ENCODE results near the gene ATF7IP. TPM values are rescaled to one million over a fixed set of nuclear protein-coding genes. Genes with fewer than 3 reads are reported as not detected.

ATF7IP gene
- total RNA-seq, 1 experiment from 2014 or later, result 100 TPM

GRCh38 chr12:14395074-14395778, 29.7 kb downstream of the ATF7IP start:
- DNase-seq (ENCODE audit: low spot score), result no peak
- BruUV-seq (replicated peaks), result TSS peak; percentile 33
- H3K27me3 ChIP-seq (replicated peaks; ENCODE audit: insufficient read depth, low read depth, low read length, poor library complexity), result no peaks in the 10 kb centered on the region
- peak overlapping the region; percentile 81 for H3K27ac ChIP-seq (ENCODE audit: low read depth, low read length, poor library complexity, severe bottlenecking)
- H3K4me1 ChIP-seq (ENCODE audit: insufficient read depth, low read length, poor library complexity, severe bottlenecking), result peaks cover 63% of the 10 kb centered on the region
- peaks cover 18% of the 10 kb centered on the region for H3K36me3 ChIP-seq (ENCODE audit: insufficient read depth, low read length, poor library complexity, severe bottlenecking)
- TF ChIP-seq EZH2 (IDR thresholded peaks at IDR 0.05; ENCODE audit: borderline replicate concordance, low read depth, low read length, poor library complexity, severe bottlenecking) (no peak), CTCF (conservative IDR thresholded peaks at IDR 0.05; ENCODE audit: low read depth, low read length) (no peak; the same call in 1 of the 2 replicates)
- H3K9me3 ChIP-seq (ENCODE audit: low read depth, low read length, poor library complexity, severe bottlenecking), result peaks cover 17% of the 10 kb centered on the region
- ChIA-PET CTCF (no interaction called here), POLR2A (ENCODE audit: low non-redundant PET) (interaction anchor here (1.1 to 1.3 kb wide), 2 partner anchors 10 to 11 kb away, joined by 8 read pairs; no protein-coding TSS in a partner anchor)
- intact Hi-C loops (cut with micrococcal nuclease; ENCODE audit: unreplicated experiment), result loop anchor here (2.0 kb wide), 1 partner anchor 138 kb away; no protein-coding TSS in a partner anchor
- peak overlapping the region; percentile 31 for H3K4me3 ChIP-seq (ENCODE audit: low read depth, low read length, poor library complexity, severe bottlenecking)

DNA sequence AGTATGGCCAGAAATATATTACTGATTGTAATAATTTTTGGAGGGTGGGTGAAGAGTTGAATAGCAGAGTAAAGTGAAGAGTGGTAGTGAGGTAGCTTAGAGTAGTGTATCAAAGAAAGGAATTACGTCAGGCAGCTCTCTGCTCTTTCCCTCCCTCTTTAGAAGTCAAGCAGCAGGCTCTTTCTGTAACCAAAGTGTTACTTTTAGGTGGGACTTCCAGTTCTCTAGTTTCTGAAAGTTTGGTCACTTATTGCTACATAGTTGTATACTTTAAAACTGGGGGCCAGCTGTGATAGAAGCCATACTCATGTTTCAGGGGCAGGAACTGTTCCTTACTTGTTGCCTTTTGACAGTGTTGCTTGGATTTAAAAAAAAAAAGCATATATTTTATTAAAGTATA, 30.6 kb downstream of the ATF7IP start:
- no TSS peak for BruUV-seq (replicated peaks)
- ChIA-PET POLR2A (ENCODE audit: low non-redundant PET) (no interaction called here), CTCF (no interaction called here)
- DNase-seq (ENCODE audit: low spot score), result no peak
- intact Hi-C loops (cut with micrococcal nuclease; ENCODE audit: unreplicated experiment), result no loop called here
- TF ChIP-seq CTCF (conservative IDR thresholded peaks at IDR 0.05; ENCODE audit: low read depth, low read length) (no peak), EZH2 (IDR thresholded peaks at IDR 0.05; ENCODE audit: borderline replicate concordance, low read depth, low read length, poor library complexity, severe bottlenecking) (no peak)
- Histone ChIP-seq H3K4me3 (ENCODE audit: low read depth, low read length, poor library complexity, severe bottlenecking) (peak overlapping the region; percentile 18), H3K9me3 (ENCODE audit: low read depth, low read length, poor library complexity, severe bottlenecking) (peaks cover 23% of the 10 kb centered on the region), H3K27me3 (replicated peaks; ENCODE audit: insufficient read depth, low read depth, low read length, poor library complexity) (no peaks in the 10 kb centered on the region), H3K27ac (ENCODE audit: low read depth, low read length, poor library complexity, severe bottlenecking) (peak overlapping the region; percentile 63), H3K4me1 (ENCODE audit: insufficient read depth, low read length, poor library complexity, severe bottlenecking) (peaks cover 55% of the 10 kb centered on the region), H3K36me3 (ENCODE audit: insufficient read depth, low read length, poor library complexity, severe bottlenecking) (peaks cover 24% of the 10 kb centered on the region)

DNA sequence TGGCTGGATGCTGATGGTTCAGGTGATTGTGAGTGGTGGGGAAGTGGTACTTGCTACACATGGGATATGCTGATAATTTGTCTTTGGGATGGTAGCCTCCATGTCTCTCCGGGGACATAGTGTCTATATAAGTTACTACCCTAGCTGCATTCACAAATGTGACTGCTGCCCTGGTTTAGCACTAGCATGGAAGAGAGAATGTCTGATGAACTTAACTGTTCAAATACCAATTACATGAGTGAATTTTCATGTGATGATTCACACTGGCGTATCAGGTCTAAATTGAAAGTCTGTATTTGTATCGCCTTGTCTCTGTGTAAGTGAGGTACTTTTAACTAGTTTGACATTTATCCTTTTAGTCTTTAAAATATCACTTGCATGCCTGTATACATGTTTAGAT, 34.4 kb downstream of the ATF7IP start:
- intact Hi-C loops (cut with micrococcal nuclease; ENCODE audit: unreplicated experiment), result no loop called here
- Histone ChIP-seq H3K36me3 (ENCODE audit: insufficient read depth, low read length, poor library complexity, severe bottlenecking) (peaks cover 24% of the 10 kb centered on the region), H3K4me3 (ENCODE audit: low read depth, low read length, poor library complexity, severe bottlenecking) (no peak overlapping the region), H3K27me3 (replicated peaks; ENCODE audit: insufficient read depth, low read depth, low read length, poor library complexity) (no peaks in the 10 kb centered on the region), H3K4me1 (ENCODE audit: insufficient read depth, low read length, poor library complexity, severe bottlenecking) (peaks cover 48% of the 10 kb centered on the region), H3K27ac (ENCODE audit: low read depth, low read length, poor library complexity, severe bottlenecking) (no peak overlapping the region), H3K9me3 (ENCODE audit: low read depth, low read length, poor library complexity, severe bottlenecking) (peaks cover 23% of the 10 kb centered on the region)
- DNase-seq (ENCODE audit: low spot score), result no peak
- POLR2A ChIA-PET (ENCODE audit: low non-redundant PET), result no interaction called here
- CTCF ChIA-PET, result no interaction called here
- no TSS peak for BruUV-seq (replicated peaks)
- TF ChIP-seq EZH2 (IDR thresholded peaks at IDR 0.05; ENCODE audit: borderline replicate concordance, low read depth, low read length, poor library complexity, severe bottlenecking) (no peak), CTCF (conservative IDR thresholded peaks at IDR 0.05; ENCODE audit: low read depth, low read length) (no peak)

Measured in A673 (cell line).